NCI-H1092 treated with DMSO at 0.1 percent for 48 hours (cell line): ENCODE data around the gene CRYBA2.

Experiments
- DNase-seq: peaks from one replicate; lab custom pipeline; 2025; lab: John Stamatoyannopoulos, UW

Gene CRYBA2

DNA sequence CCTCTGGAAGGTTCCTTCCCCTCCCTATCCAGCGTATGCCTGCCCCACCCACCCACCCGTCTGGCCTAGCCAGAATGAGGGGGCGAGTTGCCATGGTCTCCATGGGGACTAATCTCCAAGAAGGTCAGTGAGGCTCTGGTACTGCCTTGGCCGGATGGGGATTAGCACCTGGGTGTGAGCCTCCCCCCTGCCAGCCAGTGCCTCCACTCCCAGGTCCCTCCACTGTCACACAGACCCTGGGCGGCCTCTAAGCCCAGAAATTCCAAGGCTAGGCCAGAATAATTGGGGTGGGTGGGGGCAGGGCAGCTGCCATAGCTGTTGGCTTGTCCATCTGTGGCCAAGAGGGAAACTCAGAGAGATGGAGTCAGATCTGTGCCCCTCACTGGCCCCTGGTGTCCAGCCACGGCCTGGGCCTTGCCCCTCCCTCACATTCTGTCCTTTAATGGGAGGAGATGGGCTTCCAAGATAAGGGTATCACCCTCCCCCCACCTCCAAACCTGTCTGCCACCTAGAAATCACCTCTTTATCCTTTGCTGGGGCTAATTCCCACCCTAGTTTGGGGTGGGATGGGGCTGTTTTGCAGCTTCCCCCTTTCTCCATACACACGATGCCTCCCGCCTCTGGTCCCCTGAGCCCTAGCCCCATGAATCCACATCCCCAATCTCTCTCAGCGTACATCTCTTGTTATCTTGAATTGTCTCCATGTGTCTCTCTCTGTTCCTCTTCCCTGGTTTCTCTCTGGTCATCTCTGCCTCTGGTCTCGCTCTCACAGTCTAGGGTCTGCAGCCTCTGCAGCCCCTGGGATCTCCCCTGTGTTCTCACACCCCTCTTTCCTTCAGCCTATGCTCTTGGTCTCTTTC, 6.0 kb upstream of the CRYBA2 start:
- DNase-seq = peak; percentile 66

- DNase-seq = peak; percentile 77
Observed at GRCh38 chr2:218998414-218999002, 5.3 kb upstream of the CRYBA2 start.

DNA sequence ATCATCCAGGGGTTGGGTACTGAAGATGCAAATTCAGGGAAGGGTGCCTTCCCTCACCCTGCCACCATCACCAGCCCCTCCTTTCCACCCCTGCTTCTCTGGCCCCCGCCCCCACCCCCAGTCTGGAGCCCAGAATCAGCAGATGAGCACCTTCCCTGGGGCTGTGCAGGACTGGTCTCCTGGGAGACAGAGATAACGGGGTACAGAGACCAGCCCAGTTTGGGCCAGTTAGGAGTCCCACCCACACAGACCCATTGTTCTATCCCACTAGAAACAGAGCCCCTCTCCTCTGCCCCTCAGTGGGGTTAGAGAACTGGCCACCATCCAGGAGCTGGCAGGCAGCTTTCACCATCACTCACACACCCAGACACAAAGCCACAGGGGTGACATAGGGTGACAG, 4.5 kb upstream of the CRYBA2 start:
- DNase-seq = peak; percentile 83

GRCh38 chr2:218996937-218997336, 3.7 kb upstream of the CRYBA2 start:
- peak; percentile 89 for DNase-seq

DNA sequence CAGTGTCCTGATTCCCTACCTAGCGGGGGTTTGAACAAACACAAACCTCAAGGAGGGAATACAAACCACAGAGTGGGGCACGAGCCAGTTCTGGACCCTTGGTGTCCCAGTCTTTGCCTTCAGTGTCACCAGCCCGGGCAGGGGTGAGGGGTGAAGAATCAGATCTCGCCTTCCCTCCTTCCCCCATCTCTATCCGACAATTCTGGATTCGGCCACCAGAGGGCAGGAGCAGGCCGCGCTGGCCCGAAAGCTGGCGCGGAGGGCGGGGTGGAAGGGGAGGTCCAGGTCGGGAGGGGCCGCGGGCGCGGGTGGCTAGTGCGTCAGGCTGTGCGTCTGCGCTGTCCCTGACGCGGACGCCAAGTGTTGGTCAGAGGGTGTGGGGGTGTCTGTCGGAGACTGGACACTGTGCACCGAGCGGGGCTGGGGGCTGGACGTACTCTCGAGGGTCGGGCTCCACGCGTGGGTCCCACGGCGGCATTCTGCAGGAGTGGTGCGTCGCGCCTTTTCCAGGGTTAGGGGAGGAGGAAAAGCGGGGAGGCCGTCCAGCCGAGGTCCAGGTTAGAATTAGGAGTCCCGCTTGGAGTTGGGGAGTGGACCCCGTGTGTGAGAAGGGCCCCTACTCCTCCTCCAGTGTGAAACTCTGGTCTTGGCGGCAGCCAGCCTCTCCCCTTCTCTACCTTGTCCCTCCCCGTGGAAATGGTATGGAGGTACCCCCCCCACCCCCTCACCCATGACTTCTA, 2.9 kb upstream of the CRYBA2 start:
- peak; percentile 86 for DNase-seq

GRCh38 chr2:218995561-218995960, 2.3 kb upstream of the CRYBA2 start:
- DNase-seq = no peak

DNA sequence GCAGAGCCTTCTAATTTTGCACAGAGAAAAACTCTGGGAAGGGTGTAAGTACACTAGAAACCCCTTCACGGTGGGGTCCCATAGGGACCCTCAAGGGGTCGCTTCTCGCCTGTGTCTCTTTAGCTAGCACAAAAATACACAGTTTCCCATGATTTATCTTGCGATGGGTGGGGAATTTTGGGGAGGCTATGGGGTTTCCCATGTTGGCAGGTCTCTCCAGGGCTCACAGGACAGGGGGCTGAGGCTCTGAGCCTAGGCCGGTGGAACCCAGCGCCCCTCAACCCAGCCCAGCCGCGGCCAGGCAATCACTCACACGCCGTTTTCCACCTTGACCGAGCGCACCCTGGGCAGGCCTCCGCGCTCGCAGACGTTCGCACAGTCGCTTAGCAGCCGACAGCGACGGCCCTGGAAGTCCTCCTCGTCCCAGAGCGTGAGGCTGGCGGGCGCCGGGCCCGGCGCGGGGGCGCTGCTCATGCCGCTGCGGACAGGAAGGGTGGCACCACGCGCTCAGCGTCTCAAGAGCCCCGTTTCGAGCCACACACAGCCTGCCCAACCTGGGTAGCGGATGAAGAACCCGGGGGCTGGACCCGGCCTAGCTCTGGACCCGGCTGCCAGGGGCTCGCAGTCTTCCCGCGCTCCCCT, 398 bp downstream of the CRYBA2 start:
- DNase-seq = peak; percentile 53

DNA sequence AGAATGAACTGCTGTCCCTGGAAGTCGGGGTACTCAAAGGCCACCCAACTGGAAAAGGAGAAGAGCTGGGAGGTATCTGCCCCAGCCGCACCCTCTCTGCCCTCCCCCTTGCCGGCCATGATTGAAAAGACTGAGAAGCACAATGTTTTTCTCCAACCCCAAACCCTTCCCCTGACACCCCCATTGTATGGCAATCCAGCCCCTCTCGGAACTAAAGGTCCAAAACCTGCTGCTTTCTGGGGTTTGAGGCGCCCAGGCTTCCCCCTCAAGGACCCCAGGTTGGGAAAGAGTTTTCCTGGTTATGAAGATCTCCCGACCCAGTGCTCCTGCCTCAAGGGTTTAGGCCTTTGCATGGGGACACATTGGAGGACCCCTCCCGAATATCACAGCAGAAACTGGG, 1.0 kb downstream of the CRYBA2 start:
- no peak for DNase-seq

- no peak for DNase-seq
Observed at GRCh38 chr2:218991674-218992168, 1.5 kb downstream of the CRYBA2 start.

GRCh38 chr2:218990612-218991011, 2.6 kb downstream of the CRYBA2 start:
- DNase-seq = no peak

DNA sequence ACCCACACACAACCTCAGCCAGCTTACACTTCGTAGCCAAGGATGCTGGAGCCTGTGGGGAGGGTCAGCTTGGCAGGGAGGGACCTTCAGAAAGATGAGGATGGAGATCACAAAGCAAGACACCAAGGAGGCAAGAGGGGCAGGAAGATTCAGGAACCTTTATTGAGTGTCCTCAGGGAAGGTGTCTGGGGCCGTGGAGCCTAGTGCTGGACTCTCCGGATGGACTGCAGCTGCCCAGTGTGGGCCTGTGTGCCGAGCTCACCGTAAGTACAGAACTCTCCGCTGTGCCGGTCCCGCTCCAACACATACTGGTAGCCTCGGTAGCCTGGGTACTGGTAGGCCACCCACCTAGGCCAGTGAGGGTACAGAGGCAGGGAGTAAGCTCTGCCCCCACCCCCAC, 3.2 kb downstream of the CRYBA2 start:
- DNase-seq = no peak

GRCh38 chr2:218988650-218989049, 4.6 kb downstream of the CRYBA2 start:
- no peak for DNase-seq

DNA sequence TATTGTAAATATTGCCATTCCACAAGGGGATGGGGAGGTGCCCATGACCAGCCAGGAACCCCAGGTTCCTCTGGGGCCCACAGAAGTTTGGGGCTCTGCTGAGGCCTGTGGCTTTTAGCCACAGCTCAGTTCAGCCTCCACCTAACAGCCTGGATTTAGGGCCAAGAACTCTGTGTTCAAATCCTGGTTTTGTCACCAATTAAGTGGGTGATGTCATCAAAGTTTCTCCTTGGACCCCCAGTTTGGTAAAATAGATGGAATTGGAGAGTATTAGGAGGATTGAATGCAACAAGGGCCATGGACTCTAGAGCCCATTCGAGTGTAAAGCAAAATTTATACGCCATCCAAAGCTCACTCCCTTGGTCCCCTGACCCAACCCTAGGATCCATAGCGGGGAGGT, 5.1 kb downstream of the CRYBA2 start:
- no peak for DNase-seq

GRCh38 chr2:218986148-218986761, 7.0 kb downstream of the CRYBA2 start:
- DNase-seq = no peak

DNA sequence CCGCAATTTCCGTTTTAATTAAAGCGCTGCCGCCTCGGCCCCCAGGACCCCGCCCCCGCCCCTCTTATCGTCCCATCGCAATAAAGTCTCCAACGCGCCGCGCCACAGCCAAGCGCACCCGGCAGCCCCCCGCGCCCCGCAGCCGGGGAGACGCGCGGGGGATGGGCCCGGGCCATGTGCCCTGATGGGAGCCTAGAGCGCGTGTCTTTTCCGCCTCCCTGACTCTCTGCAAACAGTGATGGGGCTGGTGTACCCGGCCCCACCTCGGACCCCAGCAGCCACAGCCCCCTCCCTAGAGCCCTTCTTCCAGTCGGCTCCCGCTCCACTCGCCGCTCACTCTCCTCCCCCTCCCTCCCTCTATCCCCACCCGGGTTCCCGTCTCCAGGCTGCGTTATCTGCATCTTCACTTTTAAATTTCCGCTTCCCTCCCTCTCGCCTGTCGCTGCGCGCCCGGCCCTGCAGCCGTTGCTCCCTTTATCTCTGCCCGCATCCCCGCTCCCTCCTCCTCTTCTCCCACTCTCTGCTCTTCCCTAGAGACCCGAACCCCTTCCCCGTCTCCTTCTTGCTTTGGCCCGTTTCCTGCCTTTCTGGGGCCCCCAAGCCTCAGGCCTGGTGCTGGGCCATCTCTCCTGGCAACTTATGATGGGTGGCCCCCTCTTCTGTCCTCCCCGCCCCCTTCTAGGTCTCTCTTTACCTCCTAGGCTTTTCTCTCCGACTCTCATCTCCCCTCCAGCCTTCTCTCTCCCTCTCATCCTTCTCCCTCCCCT, 7.7 kb downstream of the CRYBA2 start:
- DNase-seq = no peak

GRCh38 chr2:218985021-218985324, 8.2 kb downstream of the CRYBA2 start, which contains the start of gene FEV:
Gene FEV, minus strand, starts transcription at chr2:218985184. Its CDS starts 109 bp downstream, at chr2:218985075.
- no peak for DNase-seq

- DNase-seq = peak; percentile 18
Observed at GRCh38 chr2:218984239-218985020, 8.8 kb downstream of the CRYBA2 start.

DNA sequence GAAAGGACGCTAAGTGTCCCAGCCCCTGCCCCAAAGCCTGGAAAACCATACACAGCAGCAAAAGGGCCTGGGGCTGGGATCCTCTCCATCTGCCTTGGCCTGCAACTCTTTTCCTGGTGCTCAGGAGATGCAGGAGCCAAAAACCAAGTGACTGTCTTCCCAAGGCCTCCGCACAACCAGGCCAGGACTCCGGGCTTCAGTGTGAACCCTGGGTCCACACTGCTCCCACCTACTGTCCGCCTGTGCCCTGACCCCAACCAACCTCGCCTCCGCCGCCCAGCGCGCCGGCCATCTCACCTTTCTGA, 9.3 kb downstream of the CRYBA2 start:
- DNase-seq = no peak

DNA sequence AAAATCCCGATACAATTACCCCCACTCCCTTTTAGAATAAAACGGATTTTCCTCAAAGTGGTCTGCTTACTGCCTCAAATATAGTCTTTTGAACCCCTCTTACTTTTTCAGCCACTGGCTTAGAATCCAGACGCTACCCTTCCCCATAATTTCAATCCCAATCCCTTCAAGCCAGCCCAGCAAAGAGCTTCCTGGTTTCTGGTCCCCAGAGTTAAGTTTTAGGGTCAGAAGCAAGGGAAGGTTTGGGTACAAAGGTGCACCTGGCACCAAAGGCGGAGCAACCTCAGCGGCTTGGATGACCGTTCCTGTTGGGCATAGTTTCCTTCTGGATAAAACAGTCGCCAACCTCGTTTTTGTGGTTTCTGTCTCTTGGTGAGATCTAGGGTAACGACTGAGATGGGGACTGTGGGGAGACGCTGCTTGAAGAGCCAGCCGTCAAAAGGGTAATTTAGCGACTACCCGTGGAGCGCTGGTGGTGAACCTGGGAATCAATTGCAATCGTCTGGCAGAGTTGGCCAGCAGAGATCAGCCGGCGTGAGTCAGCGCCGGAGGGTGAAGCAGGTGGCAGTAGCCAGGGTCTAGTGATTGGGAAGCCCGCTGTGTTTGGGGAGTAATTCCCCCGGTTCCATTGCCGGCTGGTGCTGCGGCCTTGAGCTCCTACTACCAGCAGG, 9.8 kb downstream of the CRYBA2 start:
- DNase-seq = no peak
